ENCODE results near the gene C3orf38.

The C3orf38 gene

DNA sequence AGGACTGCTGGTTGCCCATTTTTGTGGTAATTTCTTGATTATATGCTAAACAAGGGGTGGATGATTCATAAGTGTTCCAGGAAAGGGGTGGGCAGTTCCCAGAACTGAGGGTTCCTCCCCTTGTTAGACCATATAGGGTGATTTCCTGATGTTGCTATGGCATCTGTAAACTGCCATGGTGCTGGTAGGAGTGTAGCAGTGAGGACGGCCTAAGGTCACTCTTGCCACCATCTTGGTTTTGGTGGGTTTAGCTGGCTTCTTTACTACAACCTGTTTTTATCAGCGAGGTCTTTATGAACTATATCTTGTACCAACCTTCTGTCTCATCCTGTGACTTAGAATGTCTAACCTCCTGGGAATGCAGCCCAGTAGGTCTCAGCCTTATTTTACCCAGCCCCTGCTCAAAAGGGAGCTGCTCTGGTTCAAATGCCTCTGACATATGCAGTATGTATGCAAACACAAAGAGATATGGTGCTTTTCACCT, 46.2 kb downstream of the C3orf38 start:
- H3K27me3 ChIP-seq (ENCODE audit: insufficient read depth, poor library complexity, severe bottlenecking): no peaks in the 10 kb centered on the region
- no peak overlapping the region for H3K27ac ChIP-seq (replicated peaks)
- no peak for DNase-seq (ENCODE audit: low read depth in 1 of 2, low spot score in 1 of 2)
- TF ChIP-seq, protein P1, sequence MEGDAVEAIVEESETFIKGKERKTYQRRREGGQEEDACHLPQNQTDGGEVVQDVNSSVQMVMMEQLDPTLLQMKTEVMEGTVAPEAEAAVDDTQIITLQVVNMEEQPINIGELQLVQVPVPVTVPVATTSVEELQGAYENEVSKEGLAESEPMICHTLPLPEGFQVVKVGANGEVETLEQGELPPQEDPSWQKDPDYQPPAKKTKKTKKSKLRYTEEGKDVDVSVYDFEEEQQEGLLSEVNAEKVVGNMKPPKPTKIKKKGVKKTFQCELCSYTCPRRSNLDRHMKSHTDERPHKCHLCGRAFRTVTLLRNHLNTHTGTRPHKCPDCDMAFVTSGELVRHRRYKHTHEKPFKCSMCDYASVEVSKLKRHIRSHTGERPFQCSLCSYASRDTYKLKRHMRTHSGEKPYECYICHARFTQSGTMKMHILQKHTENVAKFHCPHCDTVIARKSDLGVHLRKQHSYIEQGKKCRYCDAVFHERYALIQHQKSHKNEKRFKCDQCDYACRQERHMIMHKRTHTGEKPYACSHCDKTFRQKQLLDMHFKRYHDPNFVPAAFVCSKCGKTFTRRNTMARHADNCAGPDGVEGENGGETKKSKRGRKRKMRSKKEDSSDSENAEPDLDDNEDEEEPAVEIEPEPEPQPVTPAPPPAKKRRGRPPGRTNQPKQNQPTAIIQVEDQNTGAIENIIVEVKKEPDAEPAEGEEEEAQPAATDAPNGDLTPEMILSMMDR (IDR thresholded peaks at IDR 0.05; ENCODE audit: insufficient read depth, low read length): no peak
- TF ChIP-seq, protein P2, sequence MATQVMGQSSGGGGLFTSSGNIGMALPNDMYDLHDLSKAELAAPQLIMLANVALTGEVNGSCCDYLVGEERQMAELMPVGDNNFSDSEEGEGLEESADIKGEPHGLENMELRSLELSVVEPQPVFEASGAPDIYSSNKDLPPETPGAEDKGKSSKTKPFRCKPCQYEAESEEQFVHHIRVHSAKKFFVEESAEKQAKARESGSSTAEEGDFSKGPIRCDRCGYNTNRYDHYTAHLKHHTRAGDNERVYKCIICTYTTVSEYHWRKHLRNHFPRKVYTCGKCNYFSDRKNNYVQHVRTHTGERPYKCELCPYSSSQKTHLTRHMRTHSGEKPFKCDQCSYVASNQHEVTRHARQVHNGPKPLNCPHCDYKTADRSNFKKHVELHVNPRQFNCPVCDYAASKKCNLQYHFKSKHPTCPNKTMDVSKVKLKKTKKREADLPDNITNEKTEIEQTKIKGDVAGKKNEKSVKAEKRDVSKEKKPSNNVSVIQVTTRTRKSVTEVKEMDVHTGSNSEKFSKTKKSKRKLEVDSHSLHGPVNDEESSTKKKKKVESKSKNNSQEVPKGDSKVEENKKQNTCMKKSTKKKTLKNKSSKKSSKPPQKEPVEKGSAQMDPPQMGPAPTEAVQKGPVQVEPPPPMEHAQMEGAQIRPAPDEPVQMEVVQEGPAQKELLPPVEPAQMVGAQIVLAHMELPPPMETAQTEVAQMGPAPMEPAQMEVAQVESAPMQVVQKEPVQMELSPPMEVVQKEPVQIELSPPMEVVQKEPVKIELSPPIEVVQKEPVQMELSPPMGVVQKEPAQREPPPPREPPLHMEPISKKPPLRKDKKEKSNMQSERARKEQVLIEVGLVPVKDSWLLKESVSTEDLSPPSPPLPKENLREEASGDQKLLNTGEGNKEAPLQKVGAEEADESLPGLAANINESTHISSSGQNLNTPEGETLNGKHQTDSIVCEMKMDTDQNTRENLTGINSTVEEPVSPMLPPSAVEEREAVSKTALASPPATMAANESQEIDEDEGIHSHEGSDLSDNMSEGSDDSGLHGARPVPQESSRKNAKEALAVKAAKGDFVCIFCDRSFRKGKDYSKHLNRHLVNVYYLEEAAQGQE (IDR thresholded peaks at IDR 0.05; ENCODE audit: insufficient replicate concordance, low read depth): no peak
- TF ChIP-seq GABPA (IDR thresholded peaks at IDR 0.05; ENCODE audit: low read depth) (no peak), POLR2AphosphoS5 (IDR thresholded peaks at IDR 0.05; ENCODE audit: low read depth) (no peak), SPI1 (IDR thresholded peaks at IDR 0.05; ENCODE audit: borderline replicate concordance, low read depth) (no peak)
- H3K4me3 ChIP-seq (replicated peaks; ENCODE audit: insufficient read depth, low read length): no peak overlapping the region

DNA sequence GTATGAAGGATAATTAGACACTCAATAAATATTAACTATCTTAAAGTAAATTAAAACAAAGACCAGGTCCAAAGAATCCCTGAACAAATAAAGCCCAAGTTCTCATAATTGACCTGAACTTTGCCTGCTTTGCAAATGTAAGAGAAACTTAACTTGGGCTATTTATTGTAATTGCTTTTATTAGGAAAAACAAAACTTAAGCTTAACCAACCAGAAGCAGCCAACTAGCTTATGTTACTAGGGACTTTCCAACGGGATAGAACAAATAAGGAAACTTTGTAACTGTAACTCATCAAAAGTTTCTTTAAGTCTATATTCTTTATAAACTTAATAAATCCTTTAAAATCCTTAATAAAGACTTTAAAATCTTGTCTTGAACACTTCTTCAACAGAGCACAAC, 48.4 kb downstream of the C3orf38 start:
- DNase-seq (ENCODE audit: low read depth in 1 of 2, low spot score in 1 of 2): no peak
- H3K27me3 ChIP-seq (ENCODE audit: insufficient read depth, poor library complexity, severe bottlenecking): no peaks in the 10 kb centered on the region
- TF ChIP-seq GABPA (IDR thresholded peaks at IDR 0.05; ENCODE audit: low read depth) (no peak), SPI1 (IDR thresholded peaks at IDR 0.05; ENCODE audit: borderline replicate concordance, low read depth) (no peak), POLR2AphosphoS5 (IDR thresholded peaks at IDR 0.05; ENCODE audit: low read depth) (no peak)
- TF ChIP-seq, protein P2 (IDR thresholded peaks at IDR 0.05; ENCODE audit: insufficient replicate concordance, low read depth): no peak
- TF ChIP-seq, protein P1 (IDR thresholded peaks at IDR 0.05; ENCODE audit: insufficient read depth, low read length): no peak
- no peak overlapping the region for H3K4me3 ChIP-seq (replicated peaks; ENCODE audit: insufficient read depth, low read length)
- no peak overlapping the region for H3K27ac ChIP-seq (replicated peaks)

DNA sequence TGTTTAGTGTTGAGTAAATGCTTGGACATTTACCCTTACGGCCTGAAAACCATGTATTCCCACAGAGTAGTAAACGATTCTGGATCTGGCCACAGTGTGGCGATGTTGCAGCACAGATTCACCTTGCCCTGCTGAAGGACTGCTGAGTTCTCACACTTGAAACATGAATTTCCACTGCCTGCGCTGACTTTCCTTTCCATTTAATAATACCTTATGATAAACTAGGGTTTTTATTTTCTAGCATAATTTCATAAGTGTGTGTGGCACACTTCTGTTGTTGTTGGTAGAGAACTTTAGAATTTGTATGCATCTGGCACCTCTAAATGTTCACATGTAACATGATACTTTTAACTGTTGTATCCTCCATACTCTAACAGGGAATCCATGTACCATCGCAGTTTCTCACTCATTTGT, 53.9 kb downstream of the C3orf38 start:
- peak in 1 of 2 experiments; percentile 47 for DNase-seq (ENCODE audit: low read depth in 1 of 2, low spot score in 1 of 2)
- H3K4me3 ChIP-seq (replicated peaks; ENCODE audit: insufficient read depth, low read length): no peak overlapping the region
- TF ChIP-seq SPI1 (IDR thresholded peaks at IDR 0.05; ENCODE audit: borderline replicate concordance, low read depth): no peak
- TF ChIP-seq, protein P1 (IDR thresholded peaks at IDR 0.05; ENCODE audit: insufficient read depth, low read length): peak; percentile 55
- H3K27ac ChIP-seq (replicated peaks): no peak overlapping the region
- no peaks in the 10 kb centered on the region for H3K27me3 ChIP-seq (ENCODE audit: insufficient read depth, poor library complexity, severe bottlenecking)

All from HL-60 (cell line).